Measurements from ENCODE around the gene BPNT1. TPM values are rescaled to one million over a fixed set of nuclear protein-coding genes. Genes with fewer than 3 reads are reported as not detected.

BPNT1 gene
- total and polyA plus RNA-seq, 2 of the 13 experiments (the other 11 are each of a cell fraction or from before 2014, with no cell fraction given), result 35.2 to 43.9 TPM

DNA sequence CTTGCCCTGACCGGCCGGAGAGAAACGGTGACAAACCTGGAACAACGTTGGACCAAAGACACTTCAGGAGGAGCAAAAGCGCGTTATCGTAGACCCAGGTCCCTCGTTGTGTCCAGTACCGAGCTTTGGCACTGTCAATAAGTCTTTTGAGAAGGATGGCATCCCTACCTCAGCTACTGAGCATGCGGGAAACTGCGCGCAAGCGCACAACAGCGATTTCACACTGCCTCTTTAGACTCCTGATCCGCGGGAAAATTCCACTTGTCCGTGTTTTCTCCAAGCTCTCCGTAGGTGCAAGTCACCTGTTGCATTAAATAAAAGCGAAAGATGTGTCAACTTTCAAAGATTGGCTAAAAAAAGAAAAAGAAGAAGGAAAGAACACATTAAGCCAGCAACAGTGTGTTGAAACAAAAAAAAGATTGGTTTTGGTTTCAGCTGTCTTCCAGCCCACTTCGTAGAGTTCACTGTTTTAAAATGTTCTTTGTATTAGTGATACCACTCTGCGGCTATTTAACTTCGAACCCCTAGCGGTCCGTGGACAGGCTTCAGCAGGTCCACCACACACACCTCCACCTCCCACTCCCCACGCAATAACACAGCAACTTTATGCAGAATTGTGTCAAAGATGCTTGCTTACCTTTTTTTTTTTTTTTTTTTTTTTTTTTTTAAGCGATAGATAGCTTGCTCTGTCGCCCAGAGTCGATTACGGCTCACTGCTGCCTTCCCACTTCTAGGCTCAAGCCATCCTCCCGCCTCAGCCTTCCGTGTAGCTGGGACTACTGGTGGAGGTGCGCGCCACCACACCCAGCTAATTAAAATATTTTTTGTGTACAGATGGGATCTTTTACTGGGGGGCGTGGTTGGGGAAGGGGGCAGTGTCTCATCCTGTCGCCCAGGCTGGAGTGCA is at the start of gene BPNT1 (continued):
- TF ChIP-seq ETV5 (CRISPR knock-in tag; IDR thresholded peaks at IDR 0.05; ENCODE audit: borderline replicate concordance) (peak; percentile 46; the same call in 1 of the 2 replicates), MTA3 (CRISPR knock-in tag; IDR thresholded peaks at IDR 0.05) (no peak), MTA1 (CRISPR knock-in tag; IDR thresholded peaks at IDR 0.05; ENCODE audit: borderline replicate concordance) (no peak), ZKSCAN8 (CRISPR knock-in tag; IDR thresholded peaks at IDR 0.05; ENCODE audit: borderline replicate concordance) (peak; percentile 46; the same call in 1 of the 2 replicates), ELF4 (CRISPR knock-in tag; IDR thresholded peaks at IDR 0.05; ENCODE audit: borderline replicate concordance) (no peak), PTBP1 (IDR thresholded peaks at IDR 0.05; ENCODE audit: low read depth, low read length, poor library complexity, severe bottlenecking) (no peak), NFIB (CRISPR knock-in tag; IDR thresholded peaks at IDR 0.05; ENCODE audit: borderline replicate concordance) (no peak), HDAC6 (IDR thresholded peaks at IDR 0.05; ENCODE audit: low read depth, low read length) (no peak), STAT5B (CRISPR knock-in tag; IDR thresholded peaks at IDR 0.05) (0 out of 2 replicates have a peak, but pooled peaks have one; percentile 31), SMYD3 (CRISPR knock-in tag; IDR thresholded peaks at IDR 0.05) (no peak)
- TF ChIP-seq, protein P1, sequence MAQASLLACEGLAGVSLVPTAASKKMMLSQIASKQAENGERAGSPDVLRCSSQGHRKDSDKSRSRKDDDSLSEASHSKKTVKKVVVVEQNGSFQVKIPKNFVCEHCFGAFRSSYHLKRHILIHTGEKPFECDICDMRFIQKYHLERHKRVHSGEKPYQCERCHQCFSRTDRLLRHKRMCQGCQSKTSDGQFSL (CRISPR knock-in tag; IDR thresholded peaks at IDR 0.05), result no peak
- TF ChIP-seq, protein P2, sequence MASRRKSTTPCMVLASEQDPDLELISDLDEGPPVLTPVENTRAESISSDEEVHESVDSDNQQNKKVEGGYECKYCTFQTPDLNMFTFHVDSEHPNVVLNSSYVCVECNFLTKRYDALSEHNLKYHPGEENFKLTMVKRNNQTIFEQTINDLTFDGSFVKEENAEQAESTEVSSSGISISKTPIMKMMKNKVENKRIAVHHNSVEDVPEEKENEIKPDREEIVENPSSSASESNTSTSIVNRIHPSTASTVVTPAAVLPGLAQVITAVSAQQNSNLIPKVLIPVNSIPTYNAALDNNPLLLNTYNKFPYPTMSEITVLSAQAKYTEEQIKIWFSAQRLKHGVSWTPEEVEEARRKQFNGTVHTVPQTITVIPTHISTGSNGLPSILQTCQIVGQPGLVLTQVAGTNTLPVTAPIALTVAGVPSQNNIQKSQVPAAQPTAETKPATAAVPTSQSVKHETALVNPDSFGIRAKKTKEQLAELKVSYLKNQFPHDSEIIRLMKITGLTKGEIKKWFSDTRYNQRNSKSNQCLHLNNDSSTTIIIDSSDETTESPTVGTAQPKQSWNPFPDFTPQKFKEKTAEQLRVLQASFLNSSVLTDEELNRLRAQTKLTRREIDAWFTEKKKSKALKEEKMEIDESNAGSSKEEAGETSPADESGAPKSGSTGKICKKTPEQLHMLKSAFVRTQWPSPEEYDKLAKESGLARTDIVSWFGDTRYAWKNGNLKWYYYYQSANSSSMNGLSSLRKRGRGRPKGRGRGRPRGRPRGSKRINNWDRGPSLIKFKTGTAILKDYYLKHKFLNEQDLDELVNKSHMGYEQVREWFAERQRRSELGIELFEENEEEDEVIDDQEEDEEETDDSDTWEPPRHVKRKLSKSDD (CRISPR knock-in tag; IDR thresholded peaks at IDR 0.05; ENCODE audit: low read depth), result no peak
- TF ChIP-seq, protein P3, sequence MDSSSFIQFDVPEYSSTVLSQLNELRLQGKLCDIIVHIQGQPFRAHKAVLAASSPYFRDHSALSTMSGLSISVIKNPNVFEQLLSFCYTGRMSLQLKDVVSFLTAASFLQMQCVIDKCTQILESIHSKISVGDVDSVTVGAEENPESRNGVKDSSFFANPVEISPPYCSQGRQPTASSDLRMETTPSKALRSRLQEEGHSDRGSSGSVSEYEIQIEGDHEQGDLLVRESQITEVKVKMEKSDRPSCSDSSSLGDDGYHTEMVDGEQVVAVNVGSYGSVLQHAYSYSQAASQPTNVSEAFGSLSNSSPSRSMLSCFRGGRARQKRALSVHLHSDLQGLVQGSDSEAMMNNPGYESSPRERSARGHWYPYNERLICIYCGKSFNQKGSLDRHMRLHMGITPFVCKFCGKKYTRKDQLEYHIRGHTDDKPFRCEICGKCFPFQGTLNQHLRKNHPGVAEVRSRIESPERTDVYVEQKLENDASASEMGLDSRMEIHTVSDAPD (CRISPR knock-in tag; IDR thresholded peaks at IDR 0.05), result no peak; the same call in 1 of the 2 replicates
- TF ChIP-seq, protein P4, sequence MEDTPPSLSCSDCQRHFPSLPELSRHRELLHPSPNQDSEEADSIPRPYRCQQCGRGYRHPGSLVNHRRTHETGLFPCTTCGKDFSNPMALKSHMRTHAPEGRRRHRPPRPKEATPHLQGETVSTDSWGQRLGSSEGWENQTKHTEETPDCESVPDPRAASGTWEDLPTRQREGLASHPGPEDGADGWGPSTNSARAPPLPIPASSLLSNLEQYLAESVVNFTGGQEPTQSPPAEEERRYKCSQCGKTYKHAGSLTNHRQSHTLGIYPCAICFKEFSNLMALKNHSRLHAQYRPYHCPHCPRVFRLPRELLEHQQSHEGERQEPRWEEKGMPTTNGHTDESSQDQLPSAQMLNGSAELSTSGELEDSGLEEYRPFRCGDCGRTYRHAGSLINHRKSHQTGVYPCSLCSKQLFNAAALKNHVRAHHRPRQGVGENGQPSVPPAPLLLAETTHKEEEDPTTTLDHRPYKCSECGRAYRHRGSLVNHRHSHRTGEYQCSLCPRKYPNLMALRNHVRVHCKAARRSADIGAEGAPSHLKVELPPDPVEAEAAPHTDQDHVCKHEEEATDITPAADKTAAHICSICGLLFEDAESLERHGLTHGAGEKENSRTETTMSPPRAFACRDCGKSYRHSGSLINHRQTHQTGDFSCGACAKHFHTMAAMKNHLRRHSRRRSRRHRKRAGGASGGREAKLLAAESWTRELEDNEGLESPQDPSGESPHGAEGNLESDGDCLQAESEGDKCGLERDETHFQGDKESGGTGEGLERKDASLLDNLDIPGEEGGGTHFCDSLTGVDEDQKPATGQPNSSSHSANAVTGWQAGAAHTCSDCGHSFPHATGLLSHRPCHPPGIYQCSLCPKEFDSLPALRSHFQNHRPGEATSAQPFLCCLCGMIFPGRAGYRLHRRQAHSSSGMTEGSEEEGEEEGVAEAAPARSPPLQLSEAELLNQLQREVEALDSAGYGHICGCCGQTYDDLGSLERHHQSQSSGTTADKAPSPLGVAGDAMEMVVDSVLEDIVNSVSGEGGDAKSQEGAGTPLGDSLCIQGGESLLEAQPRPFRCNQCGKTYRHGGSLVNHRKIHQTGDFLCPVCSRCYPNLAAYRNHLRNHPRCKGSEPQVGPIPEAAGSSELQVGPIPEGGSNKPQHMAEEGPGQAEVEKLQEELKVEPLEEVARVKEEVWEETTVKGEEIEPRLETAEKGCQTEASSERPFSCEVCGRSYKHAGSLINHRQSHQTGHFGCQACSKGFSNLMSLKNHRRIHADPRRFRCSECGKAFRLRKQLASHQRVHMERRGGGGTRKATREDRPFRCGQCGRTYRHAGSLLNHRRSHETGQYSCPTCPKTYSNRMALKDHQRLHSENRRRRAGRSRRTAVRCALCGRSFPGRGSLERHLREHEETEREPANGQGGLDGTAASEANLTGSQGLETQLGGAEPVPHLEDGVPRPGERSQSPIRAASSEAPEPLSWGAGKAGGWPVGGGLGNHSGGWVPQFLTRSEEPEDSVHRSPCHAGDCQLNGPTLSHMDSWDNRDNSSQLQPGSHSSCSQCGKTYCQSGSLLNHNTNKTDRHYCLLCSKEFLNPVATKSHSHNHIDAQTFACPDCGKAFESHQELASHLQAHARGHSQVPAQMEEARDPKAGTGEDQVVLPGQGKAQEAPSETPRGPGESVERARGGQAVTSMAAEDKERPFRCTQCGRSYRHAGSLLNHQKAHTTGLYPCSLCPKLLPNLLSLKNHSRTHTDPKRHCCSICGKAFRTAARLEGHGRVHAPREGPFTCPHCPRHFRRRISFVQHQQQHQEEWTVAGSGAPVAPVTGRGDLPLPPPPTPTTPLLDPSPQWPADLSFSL (CRISPR knock-in tag; IDR thresholded peaks at IDR 0.05), result no peak
- TF ChIP-seq, protein P5, sequence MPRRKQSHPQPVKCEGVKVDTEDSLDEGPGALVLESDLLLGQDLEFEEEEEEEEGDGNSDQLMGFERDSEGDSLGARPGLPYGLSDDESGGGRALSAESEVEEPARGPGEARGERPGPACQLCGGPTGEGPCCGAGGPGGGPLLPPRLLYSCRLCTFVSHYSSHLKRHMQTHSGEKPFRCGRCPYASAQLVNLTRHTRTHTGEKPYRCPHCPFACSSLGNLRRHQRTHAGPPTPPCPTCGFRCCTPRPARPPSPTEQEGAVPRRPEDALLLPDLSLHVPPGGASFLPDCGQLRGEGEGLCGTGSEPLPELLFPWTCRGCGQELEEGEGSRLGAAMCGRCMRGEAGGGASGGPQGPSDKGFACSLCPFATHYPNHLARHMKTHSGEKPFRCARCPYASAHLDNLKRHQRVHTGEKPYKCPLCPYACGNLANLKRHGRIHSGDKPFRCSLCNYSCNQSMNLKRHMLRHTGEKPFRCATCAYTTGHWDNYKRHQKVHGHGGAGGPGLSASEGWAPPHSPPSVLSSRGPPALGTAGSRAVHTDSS (CRISPR knock-in tag; conservative IDR thresholded peaks at IDR 0.05), result no peak

Data from HepG2 (cell line).